LoVo (cell line): ENCODE results near the gene PAQR5.

Source experiments
- DNase-seq: peaks from one replicate; pipeline ENCODE4 v3.0.0-alpha.2; 2016; ENCODE audit warnings: low spot score

The PAQR5 gene

DNA sequence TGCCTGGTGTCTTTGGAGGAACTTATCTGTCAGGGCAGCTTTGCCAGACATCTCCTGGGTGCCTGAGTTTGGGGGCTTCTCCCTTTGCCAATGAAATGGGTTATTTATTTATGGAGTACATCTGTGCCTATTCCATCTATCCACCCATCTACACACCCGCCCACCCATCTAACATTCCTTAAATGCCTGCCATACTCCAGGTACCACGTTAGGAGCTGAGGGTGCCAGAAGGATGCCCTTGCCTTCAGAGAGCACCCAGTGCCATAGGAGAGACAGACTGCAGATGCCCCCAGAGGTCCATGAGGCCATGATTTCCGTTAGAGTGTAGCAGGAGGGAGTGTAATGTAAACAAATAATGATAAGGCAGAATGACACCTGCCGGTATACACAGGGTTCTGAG lies 93.6 kb downstream of the PAQR5 start:
- no peak for DNase-seq

DNA sequence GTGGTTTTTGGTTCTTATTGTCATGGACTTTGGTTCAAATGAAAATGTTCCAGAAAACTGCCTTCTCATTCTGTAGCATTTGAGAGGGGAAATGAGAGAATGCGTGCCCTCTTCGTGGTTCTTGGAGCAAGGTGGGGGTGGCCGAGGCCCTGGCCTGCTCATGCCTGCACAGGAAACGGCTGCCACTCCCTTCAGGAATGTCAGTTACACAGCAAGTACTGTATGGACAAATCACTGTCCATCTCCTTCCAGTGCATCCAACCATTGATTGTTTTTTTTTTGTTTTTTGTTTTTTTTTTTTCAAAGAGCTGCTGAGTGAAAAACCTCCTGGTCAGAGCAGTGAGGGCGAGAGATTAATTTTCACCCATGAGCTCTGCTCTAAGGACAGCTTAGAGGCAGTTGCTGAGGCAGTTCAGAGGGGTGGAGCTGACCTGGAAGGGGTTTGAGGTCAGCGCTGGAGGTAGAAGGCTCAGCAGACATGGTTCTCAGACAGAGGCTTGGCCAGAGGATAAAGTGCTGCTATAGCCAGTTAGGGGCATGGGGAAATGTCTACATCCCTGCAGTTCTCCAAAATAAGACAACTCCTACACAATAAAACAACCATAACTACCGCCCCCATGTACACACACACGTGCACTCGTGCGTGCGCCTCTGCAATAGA lies 95.2 kb downstream of the PAQR5 start:
- DNase-seq = no peak

GRCh38 chr15:69394556-69395282 lies 96.0 kb downstream of the PAQR5 start:
- DNase-seq = peak; percentile 68

DNA sequence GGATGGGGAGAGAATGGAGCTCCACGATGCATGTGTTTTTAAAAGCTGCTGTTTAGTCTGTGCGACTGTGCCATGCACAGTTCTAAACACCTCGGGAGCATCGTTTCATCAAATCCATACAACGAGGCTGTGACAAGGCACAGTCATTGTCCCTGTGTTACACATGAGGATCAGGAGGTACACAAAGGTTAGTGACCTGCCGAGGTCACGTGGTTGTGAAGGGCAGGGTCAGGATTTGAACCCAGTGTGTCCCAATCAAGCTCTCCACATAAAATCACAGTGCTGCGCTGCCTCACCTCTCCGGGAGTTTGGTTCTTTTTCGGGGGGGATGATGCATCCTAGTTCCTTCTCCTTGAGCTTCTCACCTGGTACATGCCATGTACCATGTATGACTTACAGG lies 96.7 kb downstream of the PAQR5 start:
- DNase-seq = no peak

- no peak for DNase-seq
These were observed 97.3 kb downstream of the PAQR5 start for GRCh38 chr15:69395991-69396390.

DNA sequence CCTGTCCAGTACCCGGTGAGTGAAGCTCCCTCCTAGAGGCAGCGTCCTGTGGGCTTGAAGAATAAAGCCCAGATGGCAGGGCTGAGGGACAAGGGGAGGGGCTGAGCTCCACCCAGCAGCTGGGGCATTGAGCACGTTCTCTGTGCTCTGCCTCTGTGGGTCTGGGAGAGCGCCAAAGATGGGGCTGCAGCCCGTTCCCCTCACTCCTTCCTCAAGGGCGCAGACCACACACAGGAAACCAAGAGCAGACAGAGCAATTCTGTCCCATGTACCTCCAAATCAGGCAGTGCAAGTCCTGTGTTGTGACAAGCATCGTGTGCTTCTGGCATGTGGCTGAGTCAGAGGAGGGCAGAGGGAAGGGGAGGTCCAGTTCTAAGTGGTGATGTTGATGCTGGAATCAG lies 99.8 kb downstream of the PAQR5 start:
- DNase-seq = no peak

GRCh38 chr15:69400850-69401249 lies 102.1 kb downstream of the PAQR5 start:
- DNase-seq = no peak

- DNase-seq = no peak
These were observed 104.1 kb downstream of the PAQR5 start for GRCh38 chr15:69402816-69403215.

- no peak for DNase-seq
These were observed 104.9 kb downstream of the PAQR5 start for GRCh38 chr15:69403594-69403993.

GRCh38 chr15:69405110-69405509 lies 106.4 kb downstream of the PAQR5 start:
- DNase-seq = no peak

- DNase-seq = no peak
These were observed 109.1 kb downstream of the PAQR5 start for GRCh38 chr15:69407719-69408400.

GRCh38 chr15:69408841-69409240 lies 110.1 kb downstream of the PAQR5 start:
- no peak for DNase-seq

DNA sequence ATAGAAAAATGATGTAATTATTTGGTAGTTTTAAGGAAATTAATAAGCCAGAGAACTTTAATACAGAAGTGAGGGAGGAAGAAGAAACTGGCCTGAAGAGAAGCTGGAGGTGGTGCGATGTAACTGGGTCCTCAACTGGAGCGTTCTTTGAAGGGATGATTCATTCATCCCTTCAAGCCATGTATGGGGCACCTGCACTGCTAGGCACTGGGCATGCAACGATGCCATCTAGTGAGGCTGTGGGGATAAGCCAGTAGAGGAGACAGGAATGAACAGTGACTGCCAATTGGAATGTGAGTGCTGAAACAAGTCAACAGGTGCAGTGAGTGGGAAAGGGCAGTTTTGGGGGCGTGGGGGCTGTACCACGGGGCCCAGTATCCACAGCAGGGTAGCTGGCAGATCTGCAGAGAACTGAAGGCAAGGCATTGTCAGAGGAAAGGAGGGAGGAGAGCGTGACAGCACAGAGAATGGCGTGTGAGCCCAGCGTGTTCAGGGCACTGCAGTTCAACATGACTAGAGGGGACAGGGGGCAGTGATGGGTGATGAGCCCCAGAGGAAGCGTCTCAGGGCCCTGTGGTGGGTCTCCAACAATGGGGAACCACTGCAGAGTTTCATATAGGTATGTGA lies 111.6 kb downstream of the PAQR5 start:
- DNase-seq = no peak

GRCh38 chr15:69412274-69412673 lies 113.6 kb downstream of the PAQR5 start:
- no peak for DNase-seq

- no peak for DNase-seq
These were observed 114.0 kb downstream of the PAQR5 start for GRCh38 chr15:69412701-69413100.

DNA sequence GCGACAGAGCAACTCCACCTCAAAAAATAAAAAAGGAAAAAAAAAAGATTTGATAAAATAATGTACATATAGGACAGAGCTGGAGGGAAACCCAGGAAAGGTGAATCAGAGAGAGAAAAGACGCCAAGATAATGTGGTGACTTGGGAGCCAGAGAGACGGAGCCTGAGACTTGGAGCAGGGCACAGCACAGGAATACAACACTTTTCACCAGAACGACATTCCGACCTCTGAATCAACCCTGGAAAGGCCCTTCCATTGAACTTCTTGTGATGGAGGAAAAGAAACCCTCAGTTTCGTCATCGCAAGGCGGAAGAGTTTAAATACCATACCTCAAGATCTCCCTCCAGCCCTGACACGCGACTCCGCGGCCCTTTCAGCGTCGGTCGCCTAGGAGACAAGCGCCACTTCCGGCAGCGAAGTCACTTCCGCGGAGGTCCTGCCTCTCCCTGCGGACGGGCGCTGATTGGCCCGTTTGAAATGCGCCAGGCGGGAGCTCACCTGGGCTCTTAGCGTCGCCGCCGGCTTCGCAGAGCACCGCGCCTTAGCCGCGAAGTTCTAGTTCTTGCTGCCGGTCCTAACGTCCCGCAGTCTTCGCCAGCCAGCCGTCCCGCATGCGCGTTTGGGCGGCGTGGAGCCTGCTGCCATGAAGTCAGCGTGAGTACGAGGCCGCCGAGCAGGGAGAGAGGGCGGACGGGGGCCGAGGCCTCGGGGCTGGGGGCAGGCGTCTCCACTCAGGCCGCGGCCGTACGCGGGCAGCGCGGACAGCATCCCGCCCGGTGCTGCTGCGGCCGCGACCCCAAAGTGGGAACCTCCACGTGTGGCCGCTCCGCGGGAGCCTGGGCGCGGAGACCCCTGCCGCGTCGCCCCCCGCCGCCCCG lies 115.3 kb downstream of the PAQR5 start, which contains the start of gene KIF23:
TSS of gene KIF23 (plus strand) at position 528 of the 879 bp plus-strand sequence. CDS start at position 645, 117 bp downstream.
- peak; percentile 97 for DNase-seq

GRCh38 chr15:69414701-69415167 lies 116.0 kb downstream of the PAQR5 start:
- DNase-seq = peak; percentile 75

DNA sequence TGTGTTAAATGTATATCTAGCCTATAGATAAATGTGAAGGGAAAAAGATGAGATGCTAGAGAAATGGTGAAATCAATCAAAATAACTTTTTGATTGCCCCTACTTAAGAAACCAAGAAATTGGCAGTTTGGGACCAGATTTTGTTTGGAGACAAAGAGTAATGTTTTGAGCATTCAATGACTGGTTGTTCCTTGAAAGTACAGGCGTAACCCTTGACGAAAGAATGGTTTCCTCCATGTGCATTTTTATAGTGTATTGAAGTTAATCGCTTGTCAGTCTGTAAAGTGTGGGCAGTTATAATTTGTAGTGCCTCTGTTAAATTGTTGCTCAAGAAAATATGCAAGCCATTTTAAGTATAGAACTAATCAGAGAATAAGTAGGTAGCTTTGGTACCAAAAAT lies 116.7 kb downstream of the PAQR5 start:
- no peak for DNase-seq

GRCh38 chr15:69417581-69417980 lies 118.9 kb downstream of the PAQR5 start:
- no peak for DNase-seq

- DNase-seq = no peak
These were observed 122.8 kb downstream of the PAQR5 start for GRCh38 chr15:69421498-69421897.

DNA sequence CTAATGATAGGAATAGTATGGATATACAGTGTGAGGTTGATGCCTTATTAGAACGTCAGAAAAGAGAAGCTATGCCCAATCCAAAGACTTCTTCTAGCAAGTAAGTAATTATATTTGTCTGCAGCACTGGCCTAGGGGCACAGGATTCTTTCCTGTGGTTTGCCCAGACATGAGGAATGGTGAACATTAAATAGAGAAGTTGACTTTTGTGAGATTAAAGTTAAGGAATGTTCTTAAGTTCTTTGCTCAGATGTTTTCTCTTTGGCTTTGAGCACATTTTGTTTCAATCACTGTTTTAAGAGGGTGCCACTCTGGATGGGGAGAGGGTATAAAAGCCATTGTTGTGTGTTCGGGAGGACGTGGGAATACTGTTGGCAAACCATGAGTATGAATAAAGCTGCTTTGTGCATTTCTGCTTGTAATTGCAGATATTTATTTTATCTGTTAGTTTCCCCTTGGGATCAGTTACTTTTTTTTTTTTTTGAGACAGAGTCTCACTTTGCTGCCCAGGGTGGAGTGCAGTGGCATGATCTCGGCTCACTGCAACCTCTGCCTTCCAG lies 123.7 kb downstream of the PAQR5 start:
- DNase-seq = no peak
